SH-SY5Y (cell line): ENCODE measurements around the gene PDE11A.

Experiments used
- GATA2 ChIP-seq: IDR thresholded peaks from 2 replicates; pipeline ENCODE4 v1.6.1; 2011; ENCODE audit warnings: mild to moderate bottlenecking, low read depth, low read length
- GATA3 ChIP-seq: IDR thresholded peaks from 2 replicates; pipeline ENCODE4 v1.6.1; 2011; ENCODE audit warnings: low read depth, mild to moderate bottlenecking, low read length, moderate library complexity

GRCh38 chr2:177625744-177626650 is 446.6 kb downstream of the PDE11A start:
- no peak for TF ChIP-seq GATA3
- TF ChIP-seq GATA2 = no peak
